Stimulated activated naive CD4-positive, alpha-beta T cell treated with Interleukin-2 at 50 U/mL for 16 hours (primary cell): Measurements from ENCODE around the gene DELE1.
"Not testable (repeated sequence)": the region's sequence is repeated elsewhere in the genome, so short reads cannot be mapped to it uniquely, and the experiment has no call there.

ENCODE experiments used
- DNase-seq: peaks from one replicate; lab custom pipeline; 2025; lab: John Stamatoyannopoulos, UW

DELE1 gene

DNA sequence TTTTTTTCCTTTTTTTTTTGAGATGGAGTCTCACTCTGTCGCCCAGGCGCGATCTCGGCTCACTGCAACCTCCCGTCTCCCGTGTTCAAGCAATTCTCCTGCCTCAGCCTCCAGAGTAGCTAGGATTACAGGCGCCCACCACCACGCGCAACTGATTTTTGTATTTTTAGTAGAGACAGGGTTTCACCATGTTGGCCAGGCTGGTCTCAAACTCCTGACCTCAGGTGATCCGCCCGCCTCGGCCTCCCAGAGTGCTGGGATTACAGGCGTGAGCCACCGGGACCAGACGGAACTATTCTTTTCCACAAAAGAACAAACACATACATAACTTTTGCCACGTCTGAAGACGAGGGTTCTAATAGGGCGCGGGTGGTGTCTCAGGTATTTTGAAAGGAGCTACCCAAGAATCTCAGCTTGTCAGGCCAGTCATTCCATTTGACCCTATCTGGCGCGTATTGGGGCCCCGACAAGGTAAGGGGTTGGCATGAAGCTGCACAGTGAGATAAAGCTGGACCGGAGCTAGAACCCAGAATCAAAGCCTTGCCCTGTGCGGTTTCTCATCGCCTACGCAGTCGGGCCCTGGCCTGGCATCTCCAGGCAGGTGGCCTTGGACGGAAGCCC is 734 bp upstream of the DELE1 start:
- DNase-seq, result not testable (repeated sequence)

DNA sequence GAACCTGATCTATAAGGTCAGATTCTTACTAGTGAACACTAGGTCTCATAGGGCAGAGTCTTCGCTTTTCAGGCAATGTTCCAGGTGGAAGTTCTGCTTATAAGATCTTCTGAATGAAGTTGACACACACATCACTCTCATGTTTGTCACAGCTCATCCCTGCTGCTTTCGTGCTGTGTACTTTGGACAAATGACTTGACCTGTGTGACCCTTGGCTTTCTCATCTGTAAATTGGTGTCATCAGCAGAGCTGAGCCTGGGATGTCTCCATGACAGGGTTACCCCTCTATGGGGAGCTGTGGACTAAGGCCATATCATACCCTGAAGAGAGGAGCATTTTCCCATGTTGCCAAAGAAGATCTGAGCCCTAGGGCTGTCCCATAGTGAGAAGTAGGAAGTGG is 2.8 kb downstream of the DELE1 start:
- DNase-seq, result no peak

- DNase-seq, result no peak
Observed at GRCh38 chr5:141928051-141928450, 4.4 kb downstream of the DELE1 start.

- no peak for DNase-seq
Observed at GRCh38 chr5:141929398-141930058, 5.9 kb downstream of the DELE1 start.

DNA sequence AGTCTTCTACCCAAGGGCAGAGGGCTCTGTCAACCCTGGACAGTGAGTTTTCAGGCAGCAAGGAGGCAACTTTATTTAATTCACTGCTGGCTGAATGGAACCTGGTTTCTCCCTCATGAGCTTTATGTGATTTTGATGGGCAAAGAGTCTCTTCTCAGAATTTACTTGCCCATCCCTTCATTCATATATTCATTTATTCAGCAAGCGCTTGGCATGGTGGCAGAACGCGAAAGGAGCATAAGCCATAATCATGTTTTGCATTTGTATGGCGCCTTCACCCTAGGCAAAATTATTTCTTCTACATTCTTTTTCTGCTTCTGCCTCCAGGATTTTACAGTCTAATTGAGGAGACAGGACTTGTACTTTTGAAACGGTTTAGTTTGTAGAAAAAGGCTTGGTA is 8.0 kb downstream of the DELE1 start:
- no peak for DNase-seq

DNA sequence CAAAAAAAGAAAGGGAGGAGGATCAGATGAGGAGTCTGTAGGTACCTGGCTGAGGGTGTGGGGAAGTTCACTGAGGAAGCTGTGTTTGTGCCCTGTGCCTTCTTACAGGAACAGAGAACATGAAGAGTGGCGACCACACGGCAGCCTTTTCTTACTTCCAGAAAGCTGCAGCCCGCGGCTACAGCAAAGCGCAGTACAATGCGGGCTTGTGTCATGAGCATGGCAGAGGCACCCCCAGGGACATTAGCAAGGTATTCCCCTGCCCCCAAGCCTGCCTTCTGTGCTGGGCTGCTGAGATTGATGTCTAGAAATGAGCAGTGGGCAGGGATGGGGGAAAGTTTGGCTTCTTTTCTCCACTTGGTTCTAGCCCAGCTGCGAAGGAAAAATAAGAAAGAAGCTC is 9.5 kb downstream of the DELE1 start:
- DNase-seq, result no peak

DNA sequence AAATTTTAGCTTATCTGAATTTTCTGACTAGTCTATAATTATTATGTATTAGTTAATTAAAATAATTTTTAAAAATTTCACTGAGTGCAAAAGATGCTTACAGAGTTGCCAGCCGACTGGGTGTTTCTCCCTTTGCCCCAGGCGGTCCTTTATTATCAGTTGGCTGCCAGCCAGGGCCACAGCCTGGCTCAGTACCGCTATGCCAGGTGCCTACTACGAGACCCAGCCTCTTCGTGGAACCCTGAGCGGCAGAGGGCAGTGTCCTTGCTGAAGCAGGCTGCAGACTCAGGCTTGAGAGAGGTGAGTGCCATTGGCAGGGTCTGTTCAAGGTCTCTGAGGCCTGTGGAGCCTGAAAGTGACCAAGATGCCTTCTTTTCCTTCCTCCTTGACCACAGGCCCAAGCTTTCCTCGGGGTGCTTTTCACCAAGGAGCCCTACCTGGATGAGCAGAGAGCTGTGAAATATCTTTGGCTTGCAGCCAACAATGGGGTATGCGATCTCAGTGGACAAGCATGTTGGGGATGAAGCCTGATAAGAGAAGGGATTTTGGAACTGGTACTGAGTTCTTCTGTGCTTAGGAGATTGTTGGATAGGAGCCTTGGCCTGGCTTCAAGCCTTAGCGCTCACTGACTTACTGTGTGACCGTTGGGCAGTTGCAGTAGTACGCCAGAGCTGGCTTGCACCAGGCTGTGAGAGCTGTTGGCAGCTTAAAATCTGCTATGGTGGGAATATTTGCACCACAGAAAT is 10.6 kb downstream of the DELE1 start:
- DNase-seq, result no peak

GRCh38 chr5:141935538-141935937 is 11.9 kb downstream of the DELE1 start:
- DNase-seq, result no peak

DNA sequence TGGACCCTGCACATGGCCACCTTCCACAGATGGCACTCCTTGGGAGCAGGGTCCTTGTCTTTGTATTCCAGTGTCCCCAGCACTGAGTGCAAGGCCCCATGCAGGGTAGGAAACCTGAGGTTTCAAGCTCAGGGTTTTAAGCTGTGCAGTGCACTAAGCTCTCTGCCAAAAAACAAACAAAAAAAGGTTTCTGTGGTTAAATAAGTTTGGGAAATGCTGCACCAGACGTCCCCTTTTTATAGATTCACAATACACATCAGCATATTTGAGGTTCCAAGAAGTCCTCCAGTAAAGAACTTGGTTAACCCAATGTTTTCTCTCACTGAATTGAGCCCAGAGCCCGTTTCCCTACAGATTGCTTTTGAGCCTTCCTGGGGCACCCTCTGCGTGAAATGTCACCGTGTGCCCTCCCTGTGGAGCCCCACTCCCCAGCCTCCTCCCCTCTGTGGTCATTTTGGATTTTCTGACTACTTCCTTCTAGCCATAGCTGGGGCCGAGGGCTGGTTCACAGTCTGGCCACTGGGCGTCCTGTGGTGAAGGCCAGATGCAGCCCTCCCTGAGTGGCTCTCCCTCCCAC is 17.1 kb downstream of the DELE1 start:
- DNase-seq, result no peak

DNA sequence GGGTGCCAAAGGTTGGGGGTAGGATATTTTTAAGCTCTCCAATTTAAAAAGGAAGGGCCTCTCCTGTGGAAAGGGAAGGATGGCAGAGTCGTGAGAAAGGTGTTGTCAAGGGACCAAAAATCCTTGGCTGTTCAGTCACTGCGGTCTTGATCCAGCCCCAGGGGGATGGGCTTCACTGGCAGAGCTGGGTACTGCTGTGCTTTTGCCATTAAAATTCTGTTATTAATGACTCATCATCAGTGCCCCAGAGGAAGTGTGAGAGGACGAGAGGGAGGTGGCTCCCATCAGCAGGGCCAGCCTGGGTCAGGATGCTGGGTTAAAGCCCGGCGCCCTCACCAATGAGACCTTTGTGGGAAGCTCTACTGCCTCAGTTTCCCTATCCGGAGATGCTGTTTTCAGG is 17.6 kb downstream of the DELE1 start:
- no peak for DNase-seq

DNA sequence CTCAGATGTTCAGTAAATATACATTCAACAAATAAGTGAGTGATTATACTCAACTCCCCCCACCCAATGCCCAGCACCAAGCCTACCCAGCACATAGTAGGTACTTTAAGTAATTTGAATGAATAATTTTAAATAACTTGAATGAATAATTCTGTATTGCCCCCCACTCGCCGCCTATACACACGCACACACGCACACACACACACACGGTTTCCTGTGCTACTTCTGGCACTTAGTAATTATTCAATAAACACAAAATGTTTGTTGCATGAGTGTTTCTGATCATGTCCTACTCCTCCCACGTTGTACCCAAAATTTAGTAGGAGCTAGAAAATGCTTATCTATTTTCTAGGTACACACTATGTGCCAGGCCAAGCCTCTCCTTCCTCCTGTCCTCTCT is 18.1 kb downstream of the DELE1 start:
- no peak for DNase-seq

GRCh38 chr5:141942185-141942857 is 18.6 kb downstream of the DELE1 start:
- DNase-seq, result no peak

GRCh38 chr5:141944076-141944475 is 20.4 kb downstream of the DELE1 start:
- no peak for DNase-seq

DNA sequence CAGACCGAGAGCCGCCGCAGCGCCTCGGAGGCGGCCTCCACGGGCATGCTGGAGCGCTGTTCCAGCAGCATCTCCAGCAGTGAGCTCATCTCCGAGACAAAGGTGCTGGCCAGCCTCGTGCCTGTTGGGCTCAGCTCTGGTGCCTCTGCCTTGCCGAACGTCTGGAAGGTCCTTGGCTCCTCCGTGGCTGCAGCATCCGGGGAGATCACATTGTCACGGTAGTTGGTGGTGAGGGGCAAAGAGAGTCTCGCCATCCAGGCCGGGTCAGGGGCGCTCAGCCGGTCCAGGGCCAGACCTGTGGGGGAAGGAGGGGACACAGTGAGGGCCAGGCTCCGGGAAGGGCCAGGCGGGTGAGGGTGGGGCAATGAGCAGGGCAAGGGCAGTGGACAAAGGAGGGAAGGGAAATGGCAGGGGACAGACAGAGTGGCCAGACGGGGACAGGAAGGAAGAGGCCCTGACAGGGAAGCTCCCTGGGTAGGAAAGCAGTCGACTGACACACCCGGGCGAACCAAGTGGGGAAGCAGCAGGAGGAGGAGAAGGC is 21.9 kb downstream of the DELE1 start:
- DNase-seq, result no peak

GRCh38 chr5:141947316-141947715 is 23.6 kb downstream of the DELE1 start:
- no peak for DNase-seq

- DNase-seq, result no peak
Observed at GRCh38 chr5:141948812-141949211, 25.1 kb downstream of the DELE1 start.

- no peak for DNase-seq
Observed at GRCh38 chr5:141949511-141949910, 25.8 kb downstream of the DELE1 start.

DNA sequence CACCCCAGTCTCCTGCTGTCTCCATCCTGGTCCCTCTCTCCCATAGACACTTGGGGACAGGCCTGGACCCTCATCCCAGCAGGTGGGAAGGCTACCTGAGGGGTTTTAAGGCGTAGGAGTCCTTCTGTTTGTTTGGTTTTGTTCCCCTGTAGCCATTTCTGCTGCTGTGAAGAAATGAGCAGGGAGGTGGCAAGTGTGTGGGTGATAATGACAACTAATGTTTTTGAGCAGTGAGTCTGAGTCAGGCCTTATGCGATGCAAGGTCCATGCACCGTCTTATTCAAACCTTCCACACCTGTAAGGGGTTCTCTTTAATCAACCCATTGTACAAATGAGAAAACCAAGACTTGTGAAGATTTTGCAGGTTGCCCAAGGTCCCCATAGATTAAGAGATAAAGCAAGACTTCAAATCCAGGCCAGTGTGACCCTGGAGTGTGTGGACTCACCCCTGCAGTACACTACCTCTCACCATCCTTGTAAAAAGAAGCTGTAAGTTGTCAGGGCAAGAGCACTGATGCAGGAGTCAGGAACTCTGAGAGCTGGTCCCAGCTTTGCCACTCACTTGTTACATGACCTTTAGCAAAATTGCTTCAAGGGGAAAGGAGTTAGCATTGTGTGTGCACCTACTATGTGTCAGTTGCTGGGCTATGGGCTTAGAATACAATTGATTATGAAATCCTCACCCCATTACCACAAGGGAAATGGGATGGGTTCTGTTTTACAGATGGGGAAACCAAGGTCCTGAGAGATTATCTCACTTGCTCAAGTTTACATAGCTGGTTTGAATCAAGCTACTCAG is 26.7 kb downstream of the DELE1 start:
- DNase-seq, result no peak

- DNase-seq, result no peak
Observed at GRCh38 chr5:141951332-141951781, 27.7 kb downstream of the DELE1 start.

- no peak for DNase-seq
Observed at GRCh38 chr5:141952020-141952419, 28.3 kb downstream of the DELE1 start.

- DNase-seq, result no peak
Observed at GRCh38 chr5:141954194-141954593, 30.5 kb downstream of the DELE1 start.
